ENCODE data around the gene CADM4.

CADM4 gene

DNA sequence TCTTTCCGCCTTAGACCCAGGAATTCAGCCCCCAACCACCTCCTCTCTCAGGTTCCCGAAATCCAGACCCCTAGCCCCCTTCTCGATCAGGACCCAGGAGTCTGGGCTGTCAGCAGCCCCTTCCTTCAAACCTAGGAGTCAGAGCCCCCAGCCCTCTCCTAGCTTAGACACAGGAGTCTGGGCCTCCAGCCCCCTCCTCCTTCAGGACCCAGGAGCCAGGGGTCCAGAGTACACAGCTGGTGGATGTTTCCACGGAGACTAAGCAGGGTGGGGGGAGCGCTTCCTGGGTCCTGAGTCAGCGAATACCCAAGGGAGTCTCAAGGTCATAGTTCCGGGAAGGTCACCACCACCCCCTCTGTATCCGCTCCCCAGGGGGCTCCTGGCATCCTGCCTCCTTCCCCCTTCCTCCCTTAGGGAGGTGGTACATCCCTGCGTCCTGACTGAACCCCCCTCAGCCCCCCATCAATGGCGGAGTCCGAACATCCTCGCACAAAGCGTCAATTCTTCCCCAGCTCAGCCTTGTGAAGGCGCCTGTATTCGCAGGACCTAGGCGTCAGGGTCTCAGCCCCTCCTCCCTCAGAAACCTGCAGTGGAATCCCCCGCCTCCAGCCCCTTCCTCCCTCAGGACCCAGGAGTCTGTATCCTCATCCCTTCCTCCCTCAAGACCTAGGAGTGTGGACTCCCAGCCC is 4.6 kb downstream of the CADM4 start:
- peak overlapping the region; percentile 51 for H3K4me3 ChIP-seq (ENCODE audit: low read length)
- TF ChIP-seq, protein P1, sequence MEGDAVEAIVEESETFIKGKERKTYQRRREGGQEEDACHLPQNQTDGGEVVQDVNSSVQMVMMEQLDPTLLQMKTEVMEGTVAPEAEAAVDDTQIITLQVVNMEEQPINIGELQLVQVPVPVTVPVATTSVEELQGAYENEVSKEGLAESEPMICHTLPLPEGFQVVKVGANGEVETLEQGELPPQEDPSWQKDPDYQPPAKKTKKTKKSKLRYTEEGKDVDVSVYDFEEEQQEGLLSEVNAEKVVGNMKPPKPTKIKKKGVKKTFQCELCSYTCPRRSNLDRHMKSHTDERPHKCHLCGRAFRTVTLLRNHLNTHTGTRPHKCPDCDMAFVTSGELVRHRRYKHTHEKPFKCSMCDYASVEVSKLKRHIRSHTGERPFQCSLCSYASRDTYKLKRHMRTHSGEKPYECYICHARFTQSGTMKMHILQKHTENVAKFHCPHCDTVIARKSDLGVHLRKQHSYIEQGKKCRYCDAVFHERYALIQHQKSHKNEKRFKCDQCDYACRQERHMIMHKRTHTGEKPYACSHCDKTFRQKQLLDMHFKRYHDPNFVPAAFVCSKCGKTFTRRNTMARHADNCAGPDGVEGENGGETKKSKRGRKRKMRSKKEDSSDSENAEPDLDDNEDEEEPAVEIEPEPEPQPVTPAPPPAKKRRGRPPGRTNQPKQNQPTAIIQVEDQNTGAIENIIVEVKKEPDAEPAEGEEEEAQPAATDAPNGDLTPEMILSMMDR (conservative IDR thresholded peaks at IDR 0.05; ENCODE audit: low read depth, low read length) = no peak
- no peak for DNase-seq (ENCODE audit: low read depth)

GRCh38 chr19:43634506-43634871 is 5.2 kb downstream of the CADM4 start:
- TF ChIP-seq, protein P1 (conservative IDR thresholded peaks at IDR 0.05; ENCODE audit: low read depth, low read length) = no peak
- H3K4me3 ChIP-seq (ENCODE audit: low read length) = peak overlapping the region; percentile 51
- DNase-seq (ENCODE audit: low read depth) = no peak

- DNase-seq (ENCODE audit: low read depth) = no peak
- TF ChIP-seq, protein P1 (conservative IDR thresholded peaks at IDR 0.05; ENCODE audit: low read depth, low read length) = no peak
- H3K4me3 ChIP-seq (ENCODE audit: low read length) = no peak overlapping the region
These were observed 5.6 kb downstream of the CADM4 start for GRCh38 chr19:43634068-43634467.

DNA sequence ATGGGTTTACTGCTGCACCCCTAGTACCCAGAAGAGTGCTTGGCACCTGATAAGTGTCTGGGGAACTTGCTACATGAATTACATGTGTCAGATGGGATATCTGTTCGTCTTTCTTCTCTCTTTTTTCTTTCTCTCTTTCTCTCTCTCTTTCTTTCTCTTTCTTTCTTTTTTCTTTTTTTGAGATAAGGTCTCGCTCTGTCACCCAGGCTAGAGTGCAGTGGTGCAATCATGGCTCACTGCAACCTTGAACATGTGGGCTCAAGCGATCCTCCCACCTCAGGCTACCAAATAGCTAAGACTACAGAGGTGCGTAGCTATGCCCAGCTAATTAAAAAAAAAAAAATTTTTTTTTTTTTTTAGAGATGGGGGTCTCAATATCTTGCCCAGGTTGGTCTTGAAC is 6.1 kb downstream of the CADM4 start:
- no peak overlapping the region for H3K4me3 ChIP-seq (ENCODE audit: low read length)
- no peak for DNase-seq (ENCODE audit: low read depth)
- TF ChIP-seq, protein P1 (conservative IDR thresholded peaks at IDR 0.05; ENCODE audit: low read depth, low read length) = no peak

DNA sequence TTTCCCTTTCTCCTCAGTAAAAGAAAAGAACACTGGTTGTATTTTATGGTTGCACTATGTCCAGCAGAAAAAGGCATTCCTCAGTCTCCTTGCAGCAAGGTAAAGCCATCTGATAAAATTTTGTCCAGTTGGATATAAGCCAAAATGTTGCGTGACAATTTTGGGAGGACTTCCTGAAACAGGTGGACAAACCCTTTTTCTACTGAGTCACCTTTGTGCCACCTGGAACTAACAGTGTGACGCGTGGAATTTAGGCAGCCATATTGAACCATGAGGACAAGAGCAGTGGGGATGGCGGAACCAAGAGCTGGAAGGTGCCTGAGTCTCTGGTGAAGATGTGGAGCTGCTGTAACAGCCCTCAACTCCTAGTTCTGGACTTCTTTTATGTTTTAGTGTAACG is 8.2 kb downstream of the CADM4 start:
- no peak for DNase-seq (ENCODE audit: low read depth)
- TF ChIP-seq, protein P1 (conservative IDR thresholded peaks at IDR 0.05; ENCODE audit: low read depth, low read length) = no peak
- no peak overlapping the region for H3K4me3 ChIP-seq (ENCODE audit: low read length)

DNA sequence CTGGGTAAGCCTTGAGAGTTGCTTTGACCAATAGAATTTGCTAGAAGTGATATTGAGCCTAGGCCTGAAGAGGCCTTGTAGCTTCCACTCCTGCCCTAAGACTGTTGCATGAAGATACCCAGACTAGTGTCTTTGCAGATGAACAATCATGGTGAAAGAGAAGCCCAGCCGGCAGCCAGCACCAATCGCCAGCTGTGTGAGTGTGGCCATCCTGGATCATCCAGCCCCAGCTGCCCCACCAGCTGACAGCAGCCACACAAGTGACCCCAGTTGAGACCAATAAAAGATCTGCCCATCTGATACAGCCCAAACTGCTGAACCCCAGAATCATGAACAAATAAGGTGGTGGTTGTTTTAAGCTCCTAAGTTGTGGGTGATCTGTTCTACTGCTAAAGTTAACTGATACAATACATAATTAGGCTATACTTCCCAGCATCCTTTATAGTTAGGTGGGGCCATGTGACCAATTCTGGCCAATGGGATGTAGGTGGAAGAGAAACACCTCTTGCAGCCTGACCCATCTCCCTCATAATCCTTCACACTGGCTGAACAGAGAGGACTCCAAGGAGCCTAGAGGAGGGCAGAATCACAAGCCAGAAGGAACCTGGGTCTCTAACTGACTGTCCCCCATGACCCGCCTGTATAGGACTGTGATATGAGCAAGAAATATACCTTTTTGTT is 10.9 kb downstream of the CADM4 start:
- no peak for DNase-seq (ENCODE audit: low read depth)
- TF ChIP-seq, protein P1 (conservative IDR thresholded peaks at IDR 0.05; ENCODE audit: low read depth, low read length) = no peak
- no peak overlapping the region for H3K4me3 ChIP-seq (ENCODE audit: low read length)

DNA sequence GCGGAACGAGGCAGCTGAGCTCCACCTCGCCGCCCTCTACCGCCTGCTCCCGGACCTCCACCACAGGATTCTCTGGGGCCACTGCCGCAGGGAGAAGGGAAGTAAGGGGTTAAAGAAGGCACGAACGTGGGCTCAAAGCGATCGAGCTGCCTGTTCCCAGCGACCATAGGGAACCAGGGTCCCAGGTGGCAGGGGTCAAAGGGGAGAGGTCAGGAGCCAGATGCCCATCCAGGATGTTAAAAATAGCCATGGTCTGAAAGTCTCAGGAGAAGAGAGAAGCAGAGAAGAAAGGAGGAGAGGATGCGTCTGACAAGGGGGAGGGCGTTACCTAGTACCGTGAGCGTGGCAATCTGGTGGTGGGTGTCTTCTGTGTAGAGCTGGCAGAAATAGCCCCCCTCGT is 12.8 kb downstream of the CADM4 start:
- TF ChIP-seq, protein P1 (conservative IDR thresholded peaks at IDR 0.05; ENCODE audit: low read depth, low read length) = no peak
- no peak for DNase-seq (ENCODE audit: low read depth)
- no peak overlapping the region for H3K4me3 ChIP-seq (ENCODE audit: low read length)
